ENCODE measurements around the gene GMNN. TPM values are rescaled to one million over a fixed set of nuclear protein-coding genes. Genes with fewer than 3 reads are reported as not detected.

Gene GMNN
- total RNA-seq = 8.6 and 9.0 TPM in 2 replicates

GRCh38 chr6:24774696-24775519 lies at the start of gene GMNN:
TSS of gene GMNN (plus strand) at chr6:24774937. CDS start at chr6:24777247, 2,310 bp downstream.

DNA sequence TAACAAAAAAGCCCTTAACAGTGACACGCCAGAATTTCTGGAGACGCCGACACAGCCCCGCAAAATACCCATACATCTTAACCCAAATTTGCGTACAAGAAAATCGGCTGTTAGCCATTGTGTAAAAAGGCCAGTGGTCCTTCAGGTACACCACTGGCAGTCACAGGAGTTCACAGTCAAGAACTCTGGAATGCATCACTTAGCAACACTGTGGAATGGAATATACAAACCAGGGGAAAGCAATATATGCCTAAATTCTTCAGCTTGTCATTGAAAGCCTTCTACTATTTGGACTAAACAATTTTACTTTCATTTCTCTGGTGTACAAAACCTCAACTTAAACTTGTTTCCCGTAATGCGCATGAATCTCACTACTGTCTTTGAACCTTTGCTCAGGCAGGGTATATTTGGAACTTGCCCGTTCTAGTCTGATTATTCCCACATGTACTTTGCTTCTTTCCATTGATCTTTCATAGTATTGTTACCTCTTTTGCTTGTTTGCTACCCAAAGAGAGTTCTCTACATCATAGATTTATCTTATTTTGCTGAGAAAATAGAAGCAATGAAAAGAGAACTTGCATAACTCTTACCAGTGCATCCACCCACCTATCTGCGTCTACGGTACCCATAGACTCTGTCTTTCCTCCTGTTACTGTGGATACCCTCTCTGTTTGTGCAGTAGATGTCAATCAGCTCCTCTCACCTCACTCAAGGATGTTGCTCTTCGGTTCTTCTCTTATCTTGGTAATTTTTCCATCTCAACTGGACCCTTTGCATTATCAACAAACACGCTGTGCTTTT lies 24.2 kb downstream of the GMNN start, which contains the start of gene ARMH2:
Gene ARMH2 (minus strand): TSS at position 178 of the 801 bp plus-strand sequence. CDS start 60 bp downstream, at position 118.

Other genes starting within 250 kb of the GMNN start
- gene KIAA0319, start 128.7 kb upstream of the GMNN start, total RNA-seq = under 0.01 TPM in 1 of 2 replicates, not detected in the other
- 19.3 and 19.5 TPM in 2 replicates for gene TDP2, start 108.0 kb upstream of the GMNN start, total RNA-seq
- gene ACOT13, start 107.9 kb upstream of the GMNN start, total RNA-seq = 5.5 and 5.7 TPM in 2 replicates
- gene C6orf62, start 55.8 kb upstream of the GMNN start, total RNA-seq = 143 and 152 TPM in 2 replicates
- not detected in 2 replicates for gene ARMH2, start 24.0 kb downstream of the GMNN start, total RNA-seq
- gene RIPOR2, start 161.0 kb downstream of the GMNN start, total RNA-seq = 0.65 and 0.97 TPM in 2 replicates